AG10803 (cell line): ENCODE measurements around the gene PTPN23.
A peak's percentile ranks its signal among the peaks of the same experiment; 100 is the strongest.

Source experiments
- DNase-seq: peaks from one replicate; pipeline ENCODE4 v3.0.0; 2010; ENCODE audit warnings: low read depth
- H3K4me3 ChIP-seq: 2 replicates; pipeline ENCODE4 v1.5.1; 2011; ENCODE audit warnings: mild to moderate bottlenecking, low read length, control low read depth
- CTCF ChIP-seq: conservative IDR thresholded peaks from 2 replicates; pipeline ENCODE4 v1.5.1; 2011; ENCODE audit warnings: mild to moderate bottlenecking, low read length, control low read depth, inconsistent platforms

Gene PTPN23

GRCh38 chr3:47374587-47374986 lies 6.2 kb upstream of the PTPN23 start:
- no peak overlapping the region for H3K4me3 ChIP-seq
- TF ChIP-seq CTCF = no peak
- no peak for DNase-seq

- DNase-seq = no peak
- H3K4me3 ChIP-seq = no peak overlapping the region
- TF ChIP-seq CTCF = no peak
Measured at GRCh38 chr3:47376393-47376792, 4.4 kb upstream of the PTPN23 start.

- no peak overlapping the region for H3K4me3 ChIP-seq
- no peak for DNase-seq
- no peak for TF ChIP-seq CTCF
Measured at GRCh38 chr3:47377186-47377585, 3.6 kb upstream of the PTPN23 start.

- DNase-seq = no peak
- no peak for TF ChIP-seq CTCF
- H3K4me3 ChIP-seq = no peak overlapping the region
Measured at GRCh38 chr3:47378869-47379268, 2.0 kb upstream of the PTPN23 start.

GRCh38 chr3:47379411-47379899 lies 1.4 kb upstream of the PTPN23 start:
- DNase-seq = no peak
- H3K4me3 ChIP-seq = peak overlapping the region; percentile 98
- TF ChIP-seq CTCF = no peak

- H3K4me3 ChIP-seq = peak overlapping the region; percentile 98
- no peak for DNase-seq
- TF ChIP-seq CTCF = no peak
Measured at GRCh38 chr3:47380026-47380600, 708 bp upstream of the PTPN23 start.

- H3K4me3 ChIP-seq = peak overlapping the region; percentile 98
- no peak for TF ChIP-seq CTCF
- peak; percentile 86 for DNase-seq
Measured at GRCh38 chr3:47381317-47382157, 716 bp downstream of the PTPN23 start.
